Measurements from ENCODE around the gene CEP104.
A peak's percentile ranks its signal among the peaks of the same experiment; 100 is the strongest.
"Not testable (repeated sequence)": the region's sequence is repeated elsewhere in the genome, so short reads cannot be mapped to it uniquely, and the experiment has no call there.

The CEP104 gene

GRCh38 chr1:3821447-3821846, 35.6 kb downstream of the CEP104 start:
- no peak for DNase-seq

- no peak for DNase-seq
Measured at GRCh38 chr1:3821004-3821403, 36.0 kb downstream of the CEP104 start.

GRCh38 chr1:3820316-3820715, 36.7 kb downstream of the CEP104 start:
- DNase-seq, result no peak

GRCh38 chr1:3819771-3820200, 37.2 kb downstream of the CEP104 start:
- DNase-seq, result no peak

GRCh38 chr1:3817821-3818597, 39.0 kb downstream of the CEP104 start:
- no peak for DNase-seq

GRCh38 chr1:3817138-3817740, 39.8 kb downstream of the CEP104 start:
- DNase-seq, result no peak

- DNase-seq, result no peak
Measured at GRCh38 chr1:3816331-3817137, 40.5 kb downstream of the CEP104 start.

- no peak for DNase-seq
Measured at GRCh38 chr1:3814771-3815561, 42.0 kb downstream of the CEP104 start.

GRCh38 chr1:3814065-3814464, 42.9 kb downstream of the CEP104 start:
- no peak for DNase-seq

GRCh38 chr1:3811595-3811911, 45.5 kb downstream of the CEP104 start:
- DNase-seq, result no peak

GRCh38 chr1:3810149-3810761, 46.8 kb downstream of the CEP104 start:
- not testable (repeated sequence) for DNase-seq

- no peak for DNase-seq
Measured at GRCh38 chr1:3809680-3810079, 47.3 kb downstream of the CEP104 start.

- DNase-seq, result no peak
Measured at GRCh38 chr1:3807769-3808168, 49.2 kb downstream of the CEP104 start.

GRCh38 chr1:3805038-3805437, 52.0 kb downstream of the CEP104 start:
- DNase-seq, result no peak

- DNase-seq, result not testable (repeated sequence)
Measured at GRCh38 chr1:3804627-3804944, 52.4 kb downstream of the CEP104 start.

GRCh38 chr1:3803905-3804626, 52.9 kb downstream of the CEP104 start:
- DNase-seq, result no peak

GRCh38 chr1:3800795-3801194, 56.2 kb downstream of the CEP104 start:
- DNase-seq, result not testable (repeated sequence)

GRCh38 chr1:3799976-3800685, 56.9 kb downstream of the CEP104 start:
- DNase-seq, result no peak

- DNase-seq, result peak; percentile 95
Measured at GRCh38 chr1:3796215-3797061, 60.6 kb downstream of the CEP104 start, which contains the start of gene LRRC47. LRRC47 (minus strand) TSS chr1:3796498; CDS start chr1:3796476, 22 bp downstream.
